ENCODE data around the gene NOL7. TPM values are rescaled to one million over a fixed set of nuclear protein-coding genes. Genes with fewer than 3 reads are reported as not detected.

The NOL7 gene
- total RNA-seq, 1 donor from 2014 or later: 67.5 TPM

GRCh38 chr6:13655700-13656099 lies 40.6 kb downstream of the NOL7 start:
- ChIA-PET CTCF (no interaction called here), POLR2A (no interaction called here)
- Mint-ChIP-seq H3K27me3 (no peaks in the 10 kb centered on the region), H3K4me1 (peaks cover 13% of the 10 kb centered on the region), H3K27ac (no peak overlapping the region), H3K9me3 (no peaks in the 10 kb centered on the region), H3K4me3 (no peak overlapping the region), H3K36me3 (ENCODE audit: low read depth) (peaks cover 27% of the 10 kb centered on the region)
- DNase-seq (no peak), ATAC-seq (ENCODE audit: low read depth) (no peak)
- intact Hi-C loops (cut with micrococcal nuclease): no loop called here
- TF ChIP-seq CTCF (IDR thresholded peaks at IDR 0.05): no peak

- intact Hi-C loops (cut with micrococcal nuclease): no loop called here
- H3K36me3 Mint-ChIP-seq (ENCODE audit: low read depth): peaks cover 11% of the 10 kb centered on the region
- ATAC-seq (ENCODE audit: low read depth) (no peak), DNase-seq (no peak)
- peaks cover 49% of the 10 kb centered on the region for H3K4me1 Mint-ChIP-seq
- ChIA-PET POLR2A (no interaction called here), CTCF (no interaction called here)
- H3K27me3 Mint-ChIP-seq: no peaks in the 10 kb centered on the region
- H3K4me3 Mint-ChIP-seq: no peak overlapping the region
- no peak overlapping the region for H3K27ac Mint-ChIP-seq
- no peaks in the 10 kb centered on the region for H3K9me3 Mint-ChIP-seq
- TF ChIP-seq CTCF (IDR thresholded peaks at IDR 0.05): no peak
Measured at GRCh38 chr6:13660273-13660672, 45.1 kb downstream of the NOL7 start.

- DNase-seq (no peak), ATAC-seq (ENCODE audit: low read depth) (no peak)
- ChIA-PET CTCF (no interaction called here), POLR2A (no interaction called here)
- TF ChIP-seq CTCF (IDR thresholded peaks at IDR 0.05): no peak
- Mint-ChIP-seq H3K4me1 (peaks cover 52% of the 10 kb centered on the region), H3K4me3 (no peak overlapping the region), H3K27me3 (no peaks in the 10 kb centered on the region), H3K27ac (no peak overlapping the region), H3K36me3 (ENCODE audit: low read depth) (peaks cover 6% of the 10 kb centered on the region), H3K9me3 (no peaks in the 10 kb centered on the region)
- intact Hi-C loops (cut with micrococcal nuclease): no loop called here
Measured at GRCh38 chr6:13660893-13661292, 45.8 kb downstream of the NOL7 start.

GRCh38 chr6:13661647-13662046 lies 46.5 kb downstream of the NOL7 start:
- no peak for TF ChIP-seq CTCF (IDR thresholded peaks at IDR 0.05)
- no peak overlapping the region for H3K27ac Mint-ChIP-seq
- ATAC-seq (ENCODE audit: low read depth): no peak
- DNase-seq: no peak
- peaks cover 58% of the 10 kb centered on the region for H3K4me1 Mint-ChIP-seq
- intact Hi-C loops (cut with micrococcal nuclease): no loop called here
- no peaks in the 10 kb centered on the region for H3K9me3 Mint-ChIP-seq
- no peaks in the 10 kb centered on the region for H3K27me3 Mint-ChIP-seq
- peaks cover 3% of the 10 kb centered on the region for H3K36me3 Mint-ChIP-seq (ENCODE audit: low read depth)
- ChIA-PET CTCF (no interaction called here), POLR2A (no interaction called here)
- no peak overlapping the region for H3K4me3 Mint-ChIP-seq

- ATAC-seq (ENCODE audit: low read depth): no peak
- intact Hi-C loops (cut with micrococcal nuclease): no loop called here
- H3K9me3 Mint-ChIP-seq: no peaks in the 10 kb centered on the region
Measured at GRCh38 chr6:13662651-13663334, 47.7 kb downstream of the NOL7 start.

More at GRCh38 chr6:13662651-13663334, 47.7 kb downstream of the NOL7 start:
- Mint-ChIP-seq H3K4me3 (no peak overlapping the region), H3K27me3 (no peaks in the 10 kb centered on the region), H3K4me1 (peaks cover 65% of the 10 kb centered on the region), H3K27ac (no peak overlapping the region), H3K36me3 (ENCODE audit: low read depth) (no peaks in the 10 kb centered on the region)
- CTCF ChIA-PET: interaction anchor here (0.6 kb wide), 1 partner anchor 505 kb away, joined by 3 read pairs; no protein-coding TSS in a partner anchor
- DNase-seq: no peak
- POLR2A ChIA-PET: no interaction called here
- TF ChIP-seq CTCF (IDR thresholded peaks at IDR 0.05): no peak
